ENCODE measurements around the gene SPDYE2.
A peak's percentile ranks its signal among the peaks of the same experiment; 100 is the strongest.
"Not testable (repeated sequence)": the region's sequence is repeated elsewhere in the genome, so short reads cannot be mapped to it uniquely, and the experiment has no call there.

Gene SPDYE2, protein sequence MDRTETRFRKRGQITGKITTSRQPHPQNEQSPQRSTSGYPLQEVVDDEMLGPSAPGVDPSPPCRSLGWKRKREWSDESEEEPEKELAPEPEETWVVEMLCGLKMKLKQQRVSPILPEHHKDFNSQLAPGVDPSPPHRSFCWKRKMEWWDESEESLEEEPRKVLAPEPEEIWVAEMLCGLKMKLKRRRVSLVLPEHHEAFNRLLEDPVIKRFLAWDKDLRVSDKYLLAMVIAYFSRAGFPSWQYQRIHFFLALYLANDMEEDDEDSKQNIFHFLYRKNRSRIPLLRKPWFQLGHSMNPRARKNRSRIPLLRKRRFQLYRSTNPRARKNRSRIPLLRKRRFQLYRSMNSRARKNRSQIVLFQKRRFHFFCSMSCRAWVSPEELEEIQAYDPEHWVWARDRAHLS

GRCh38 chr7:102550808-102551422, at the start of gene SPDYE2:
Gene SPDYE2, plus strand, starts transcription at chr7:102551226. Its CDS starts 2,030 bp downstream, at chr7:102553256.
- H3K4me3 ChIP-seq (ENCODE audit: low read depth, low read length); DNase-seq (ENCODE audit: low read depth): not testable (repeated sequence)

- H3K4me3 ChIP-seq (ENCODE audit: low read depth, low read length); DNase-seq (ENCODE audit: low read depth): not testable (repeated sequence)
Measured at GRCh38 chr7:102503141-102503540, 47.9 kb upstream of the SPDYE2 start.

- not testable (repeated sequence) for DNase-seq (ENCODE audit: low read depth); H3K4me3 ChIP-seq (ENCODE audit: low read depth, low read length)
Measured at GRCh38 chr7:102505298-102506185, 45.5 kb upstream of the SPDYE2 start.

DNA sequence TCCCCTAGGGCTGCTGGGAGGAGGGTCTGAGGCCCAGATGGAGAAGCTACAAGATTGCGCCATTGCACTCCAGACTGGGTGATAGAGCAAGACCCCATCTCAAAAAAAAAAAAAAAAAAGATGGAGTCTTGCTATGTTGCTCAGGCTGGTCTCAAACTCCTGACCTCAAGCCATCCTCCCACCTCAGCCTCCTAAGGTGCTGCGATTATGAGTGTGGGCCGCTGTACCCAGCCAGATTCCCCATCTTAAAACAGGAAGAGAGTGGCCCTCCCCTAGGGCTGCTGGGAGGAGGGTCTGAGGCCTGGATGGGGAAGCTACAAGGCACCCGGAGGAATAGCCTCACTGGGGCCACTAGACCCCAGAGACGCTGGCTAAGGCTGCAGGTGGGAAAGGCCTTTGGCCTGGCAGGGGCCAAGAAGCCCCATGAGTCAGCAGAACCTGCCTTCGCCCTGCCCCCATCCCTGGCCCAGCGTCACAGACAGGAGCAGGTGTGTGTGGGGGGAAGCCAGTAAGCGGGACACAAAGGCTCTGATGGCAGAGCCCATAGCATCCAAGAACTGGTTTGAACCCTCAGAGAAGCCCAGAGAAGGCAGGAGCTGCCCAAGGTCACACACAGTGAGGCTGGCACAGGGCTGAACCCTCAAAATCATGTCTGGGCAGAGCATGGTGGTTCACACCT, 43.5 kb upstream of the SPDYE2 start:
- DNase-seq (ENCODE audit: low read depth) = not testable (repeated sequence)

GRCh38 chr7:102510575-102510974, 40.5 kb upstream of the SPDYE2 start:
- DNase-seq (ENCODE audit: low read depth); H3K4me3 ChIP-seq (ENCODE audit: low read depth, low read length): not testable (repeated sequence)

More for the DNA sequence above, 43.5 kb upstream of the SPDYE2 start:
- H3K4me3 ChIP-seq (ENCODE audit: low read depth, low read length) = not testable (repeated sequence)

GRCh38 chr7:102511860-102512522, 39.0 kb upstream of the SPDYE2 start:
- DNase-seq (ENCODE audit: low read depth) = not testable (repeated sequence)
- H3K4me3 ChIP-seq (ENCODE audit: low read depth, low read length) = 0 out of 2 replicates have a peak overlapping the region, but pooled peaks have one; percentile 44

DNA sequence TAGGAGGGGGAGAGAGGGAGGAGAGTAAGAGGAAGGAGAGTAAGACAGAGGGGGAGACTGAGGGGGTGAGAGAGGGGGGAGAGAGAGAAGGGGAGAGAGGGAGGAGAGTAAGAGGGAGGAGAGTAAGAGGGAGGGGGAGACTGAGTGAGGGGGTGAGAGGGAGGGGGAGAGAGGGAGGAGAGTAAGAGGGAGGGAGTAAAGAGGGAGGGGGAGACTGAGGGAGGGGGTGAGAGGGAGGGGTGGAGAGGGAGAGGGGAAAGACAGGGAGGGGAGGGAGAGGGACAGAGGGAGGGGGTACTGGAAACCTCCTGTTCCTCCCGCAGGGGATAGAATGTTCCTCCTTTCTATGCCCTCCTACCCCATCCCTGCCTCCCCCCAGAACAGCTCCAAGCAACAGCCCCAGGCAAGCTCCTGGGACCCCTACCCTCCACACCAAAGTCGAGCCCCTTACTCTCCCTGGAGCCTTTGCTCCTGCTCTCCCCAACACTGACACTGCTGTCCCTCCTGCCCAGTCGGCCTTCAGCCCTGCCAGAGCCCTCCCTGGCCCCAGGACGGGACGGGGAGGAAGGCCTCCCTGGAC, 38.3 kb upstream of the SPDYE2 start:
- DNase-seq (ENCODE audit: low read depth) = peak; percentile 49
- peak overlapping the region; percentile 44 for H3K4me3 ChIP-seq (ENCODE audit: low read depth, low read length)

DNA sequence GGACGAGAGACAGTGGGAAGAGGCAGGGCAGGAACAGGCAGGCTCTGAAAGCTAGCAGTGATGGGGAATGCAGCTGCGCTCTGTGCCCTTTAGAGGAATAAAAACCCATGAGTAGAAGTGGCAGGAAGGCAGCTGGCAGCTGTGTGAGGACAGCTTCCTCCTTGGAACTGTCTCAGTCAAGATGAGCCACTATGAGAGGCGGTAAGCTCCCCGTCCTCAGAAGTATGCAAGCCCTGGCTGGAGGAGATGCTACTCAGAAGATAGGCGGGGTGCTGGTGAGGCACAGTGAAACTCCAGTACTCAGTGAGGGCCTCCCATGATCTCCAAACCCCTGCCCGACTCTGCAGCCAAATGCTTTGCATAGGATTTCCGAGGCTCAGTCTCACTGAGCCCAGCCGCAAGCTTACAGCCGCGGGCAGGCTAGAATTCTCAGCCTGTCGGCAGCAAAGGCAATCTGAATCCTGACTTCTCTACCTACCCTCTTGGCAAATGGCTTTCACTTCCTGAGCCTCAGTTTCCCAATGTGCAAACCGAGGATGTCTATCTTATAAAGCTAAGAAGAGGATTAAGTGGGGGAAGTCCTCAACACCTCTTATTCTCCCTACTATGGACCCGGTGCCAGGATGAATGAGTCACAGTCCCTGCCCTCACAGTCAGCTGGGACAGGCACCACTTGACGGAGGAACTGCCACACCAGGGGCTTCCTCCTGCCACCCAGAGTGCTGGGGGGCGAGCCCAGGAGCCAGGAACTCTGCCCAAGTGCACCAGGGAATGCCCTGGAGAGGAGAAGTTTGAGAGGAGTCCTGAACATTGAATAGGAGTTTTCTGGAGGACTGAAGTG, 35.9 kb upstream of the SPDYE2 start:
- not testable (repeated sequence) for H3K4me3 ChIP-seq (ENCODE audit: low read depth, low read length); DNase-seq (ENCODE audit: low read depth)

DNA sequence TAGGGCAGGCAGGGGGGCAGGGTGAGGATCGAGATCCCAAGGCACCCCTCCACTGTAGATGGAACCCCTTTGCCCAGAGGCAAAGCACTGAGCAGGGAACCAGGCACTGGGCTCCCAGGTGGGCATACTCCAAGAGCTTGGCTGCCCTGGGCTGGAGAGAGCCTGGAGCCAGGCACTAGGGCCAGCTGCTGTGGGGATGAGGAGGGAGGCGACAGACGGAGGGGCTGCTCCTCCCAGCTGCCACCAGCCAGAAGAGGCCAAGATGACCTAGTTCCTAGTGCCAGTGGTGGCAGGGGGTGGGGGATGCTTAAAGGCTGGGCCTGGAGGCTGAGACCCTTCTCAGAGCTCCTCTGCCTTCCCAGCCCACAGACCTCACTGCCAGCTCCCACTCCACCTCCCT, 35.1 kb upstream of the SPDYE2 start:
- not testable (repeated sequence) for DNase-seq (ENCODE audit: low read depth)

DNA sequence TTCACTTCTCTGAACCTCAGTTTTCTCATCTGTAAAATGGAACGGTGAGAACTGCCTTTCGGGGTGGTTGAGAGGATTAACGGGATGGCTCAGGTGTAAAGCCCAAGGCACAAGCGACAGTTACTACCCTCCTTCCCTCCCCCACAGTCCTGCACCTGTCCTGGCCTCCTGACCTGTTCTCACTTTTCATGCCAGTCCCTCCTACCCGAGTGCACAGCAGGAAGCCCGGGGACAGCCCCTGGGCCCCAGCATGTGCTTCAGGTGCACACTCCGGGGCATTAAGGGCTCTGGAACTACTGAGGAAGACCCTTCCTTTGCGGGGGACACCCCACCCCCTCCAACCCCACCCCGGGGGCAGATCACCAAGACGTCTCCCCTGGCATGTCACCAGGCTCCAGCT, 34.1 kb upstream of the SPDYE2 start:
- not testable (repeated sequence) for DNase-seq (ENCODE audit: low read depth)

More for the DNA sequence above, 35.1 kb upstream of the SPDYE2 start:
- H3K4me3 ChIP-seq (ENCODE audit: low read depth, low read length) = not testable (repeated sequence)

GRCh38 chr7:102517550-102518147, 33.4 kb upstream of the SPDYE2 start, which contains the start of gene RASA4B:
Gene RASA4B, minus strand, starts transcription at chr7:102517777. Its CDS starts 67 bp downstream, at chr7:102517710.
- H3K4me3 ChIP-seq (ENCODE audit: low read depth, low read length); DNase-seq (ENCODE audit: low read depth): not testable (repeated sequence)

More for the DNA sequence above, 34.1 kb upstream of the SPDYE2 start:
- not testable (repeated sequence) for H3K4me3 ChIP-seq (ENCODE audit: low read depth, low read length)

DNA sequence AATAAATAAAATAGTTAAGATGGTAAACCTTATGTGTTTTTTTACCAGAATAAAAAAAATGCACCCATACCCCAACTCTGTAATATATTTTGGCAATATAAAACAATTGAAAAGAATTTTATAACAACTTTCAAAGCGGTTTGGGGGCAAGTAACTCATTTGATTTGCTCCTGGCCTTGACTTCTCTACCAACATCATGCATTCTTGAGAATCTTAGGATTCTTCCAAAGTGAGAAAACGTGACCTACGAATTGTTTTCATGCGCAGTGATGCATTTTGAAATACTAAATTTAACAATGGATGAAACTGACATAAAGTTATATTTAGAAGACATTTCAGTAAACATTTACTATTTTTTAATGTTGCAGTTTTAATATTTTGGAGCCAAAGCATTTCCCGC, 30.2 kb upstream of the SPDYE2 start:
- DNase-seq (ENCODE audit: low read depth); H3K4me3 ChIP-seq (ENCODE audit: low read depth, low read length): not testable (repeated sequence)

DNA sequence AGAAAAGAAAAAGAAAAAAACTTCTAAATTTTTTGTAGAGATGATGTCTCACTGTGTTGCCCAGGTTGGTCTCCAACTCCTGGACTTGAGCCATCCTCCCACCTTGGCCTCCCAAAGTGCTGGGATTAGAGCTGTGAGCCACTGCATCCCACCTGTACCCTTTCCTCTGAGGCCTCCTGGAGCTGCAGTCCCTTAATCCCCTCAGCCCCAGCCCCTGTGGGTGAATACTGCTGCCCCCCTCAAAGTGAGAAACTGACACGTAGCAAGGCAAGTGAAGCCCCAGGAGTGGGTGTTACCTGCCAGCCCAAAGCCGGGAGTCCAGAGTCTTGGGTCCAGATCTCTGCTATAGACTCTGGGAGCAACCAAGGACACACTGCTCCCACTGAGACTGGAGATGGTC, 26.2 kb upstream of the SPDYE2 start:
- H3K4me3 ChIP-seq (ENCODE audit: low read depth, low read length) = not testable (repeated sequence)

DNA sequence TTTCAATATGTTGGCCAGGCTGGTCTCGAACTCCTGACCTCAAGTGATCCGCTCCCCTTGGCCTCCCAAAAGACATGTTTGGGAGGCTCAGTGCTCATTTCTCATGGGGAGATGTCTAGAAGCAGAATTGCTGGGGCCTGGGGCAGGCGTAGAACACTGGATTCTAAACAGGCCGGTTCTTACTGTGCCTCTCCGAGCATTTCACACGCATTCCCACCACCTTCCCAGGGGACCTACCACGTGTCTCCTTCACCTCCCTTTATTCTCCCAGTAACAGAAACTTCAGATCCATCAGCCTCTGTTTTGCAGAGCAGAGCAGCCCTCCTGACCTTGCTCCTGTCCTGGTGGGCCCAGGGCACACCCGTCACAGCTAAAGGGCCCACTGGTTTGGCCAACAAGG, 23.8 kb upstream of the SPDYE2 start:
- DNase-seq (ENCODE audit: low read depth); H3K4me3 ChIP-seq (ENCODE audit: low read depth, low read length): not testable (repeated sequence)

More for the DNA sequence above, 26.2 kb upstream of the SPDYE2 start:
- DNase-seq (ENCODE audit: low read depth) = not testable (repeated sequence)

- DNase-seq (ENCODE audit: low read depth); H3K4me3 ChIP-seq (ENCODE audit: low read depth, low read length): not testable (repeated sequence)
Measured at GRCh38 chr7:102527822-102528793, 22.9 kb upstream of the SPDYE2 start.

All from GM12865 (cell line).